Measurements from ENCODE around the gene GRIN1. TPM values are rescaled to one million over a fixed set of nuclear protein-coding genes. Genes with fewer than 3 reads are reported as not detected.

Gene GRIN1
- 0.17 and 0.52 TPM in 2 replicates for total RNA-seq (2021)
- Bru-seq, nascent RNA = not detected
- BruChase-seq, experiment 1, labeled RNA remaining after a 2-hour chase = percentile 3 among the genes with signal in this experiment
- BruChase-seq, experiment 2, labeled RNA remaining after a 6-hour chase = percentile 3 among the genes with signal in this experiment
- long read RNA-seq = 0 reads

- Histone ChIP-seq H3K9me3 (ENCODE audit: low read depth, low read length, poor library complexity, severe bottlenecking) (no peaks in the 10 kb centered on the region), H3K27ac (ENCODE audit: low read depth, low read length, poor library complexity, severe bottlenecking) (no peak within 1 kb of the TSS), H3K36me3 (ENCODE audit: insufficient read depth, low read length, poor library complexity, severe bottlenecking) (no peaks in the 10 kb centered on the region), H3K4me1 (ENCODE audit: insufficient read depth, low read length, poor library complexity, severe bottlenecking) (no peaks in the 10 kb centered on the region), H3K27me3 (replicated peaks; ENCODE audit: insufficient read depth, low read depth, low read length, poor library complexity) (peaks cover 95% of the 10 kb centered on the region), H3K4me3 (ENCODE audit: low read depth, low read length, poor library complexity, severe bottlenecking) (no peak within 1 kb of the TSS)
- CTCF ChIA-PET = no interaction called here
- no TSS peak for BruUV-seq (replicated peaks)
- TF ChIP-seq CTCF (conservative IDR thresholded peaks at IDR 0.05; ENCODE audit: low read depth, low read length) (no peak), EZH2 (IDR thresholded peaks at IDR 0.05; ENCODE audit: borderline replicate concordance, low read depth, low read length, poor library complexity, severe bottlenecking) (no peak)
- intact Hi-C loops (cut with micrococcal nuclease; ENCODE audit: unreplicated experiment) = no loop called here
- POLR2A ChIA-PET (ENCODE audit: low non-redundant PET) = no interaction called here
- peak; percentile 58 for DNase-seq (ENCODE audit: low spot score)
Measured at GRCh38 chr9:137138722-137139467, at the start of gene GRIN1. Gene GRIN1 (plus strand): TSS chr9:137139154. CDS start chr9:137139487, 333 bp downstream.

GRCh38 chr9:137089232-137089947 lies 49.6 kb upstream of the GRIN1 start:
- ChIA-PET POLR2A (ENCODE audit: low non-redundant PET) (no interaction called here), CTCF (interaction anchor here (0.6 kb wide), 1 partner anchor 43 kb away, joined by 4 read pairs; no protein-coding TSS in a partner anchor)
- no peak overlapping the region for H3K4me3 ChIP-seq (ENCODE audit: low read depth, low read length, poor library complexity, severe bottlenecking)
- intact Hi-C loops (cut with micrococcal nuclease; ENCODE audit: unreplicated experiment) = no loop called here
- no peak for DNase-seq (ENCODE audit: low spot score)
- no peak for TF ChIP-seq CTCF (conservative IDR thresholded peaks at IDR 0.05; ENCODE audit: low read depth, low read length)
- no peak for TF ChIP-seq EZH2 (IDR thresholded peaks at IDR 0.05; ENCODE audit: borderline replicate concordance, low read depth, low read length, poor library complexity, severe bottlenecking)
- H3K27ac ChIP-seq (ENCODE audit: low read depth, low read length, poor library complexity, severe bottlenecking) = no peak overlapping the region
- no peaks in the 10 kb centered on the region for H3K9me3 ChIP-seq (ENCODE audit: low read depth, low read length, poor library complexity, severe bottlenecking)
- no peaks in the 10 kb centered on the region for H3K27me3 ChIP-seq (replicated peaks; ENCODE audit: insufficient read depth, low read depth, low read length, poor library complexity)
- H3K36me3 ChIP-seq (ENCODE audit: insufficient read depth, low read length, poor library complexity, severe bottlenecking) = no peaks in the 10 kb centered on the region
- H3K4me1 ChIP-seq (ENCODE audit: insufficient read depth, low read length, poor library complexity, severe bottlenecking) = peaks cover 15% of the 10 kb centered on the region
- no TSS peak for BruUV-seq (replicated peaks)

- Histone ChIP-seq H3K27me3 (replicated peaks; ENCODE audit: insufficient read depth, low read depth, low read length, poor library complexity) (no peaks in the 10 kb centered on the region), H3K4me3 (ENCODE audit: low read depth, low read length, poor library complexity, severe bottlenecking) (no peak overlapping the region), H3K4me1 (ENCODE audit: insufficient read depth, low read length, poor library complexity, severe bottlenecking) (no peaks in the 10 kb centered on the region), H3K9me3 (ENCODE audit: low read depth, low read length, poor library complexity, severe bottlenecking) (no peaks in the 10 kb centered on the region), H3K36me3 (ENCODE audit: insufficient read depth, low read length, poor library complexity, severe bottlenecking) (peaks cover 14% of the 10 kb centered on the region), H3K27ac (ENCODE audit: low read depth, low read length, poor library complexity, severe bottlenecking) (no peak overlapping the region)
- DNase-seq (ENCODE audit: low spot score) = no peak
- TF ChIP-seq EZH2 (IDR thresholded peaks at IDR 0.05; ENCODE audit: borderline replicate concordance, low read depth, low read length, poor library complexity, severe bottlenecking) (no peak), CTCF (conservative IDR thresholded peaks at IDR 0.05; ENCODE audit: low read depth, low read length) (no peak)
- no TSS peak for BruUV-seq (replicated peaks)
- intact Hi-C loops (cut with micrococcal nuclease; ENCODE audit: unreplicated experiment) = no loop called here
- ChIA-PET CTCF (no interaction called here), POLR2A (ENCODE audit: low non-redundant PET) (no interaction called here)
Measured at GRCh38 chr9:137095664-137096517, 43.1 kb upstream of the GRIN1 start.

Measured in A673 (cell line).